ENCODE measurements around the gene RAB11A. TPM values are rescaled to one million over a fixed set of nuclear protein-coding genes. Genes with fewer than 3 reads are reported as not detected.

The RAB11A gene
- total and polyA plus RNA-seq, 9 of the 15 experiments (the other 6 are each of a cell fraction or from before 2014, with no cell fraction given): 129 to 369 (median 245) TPM

DNA sequence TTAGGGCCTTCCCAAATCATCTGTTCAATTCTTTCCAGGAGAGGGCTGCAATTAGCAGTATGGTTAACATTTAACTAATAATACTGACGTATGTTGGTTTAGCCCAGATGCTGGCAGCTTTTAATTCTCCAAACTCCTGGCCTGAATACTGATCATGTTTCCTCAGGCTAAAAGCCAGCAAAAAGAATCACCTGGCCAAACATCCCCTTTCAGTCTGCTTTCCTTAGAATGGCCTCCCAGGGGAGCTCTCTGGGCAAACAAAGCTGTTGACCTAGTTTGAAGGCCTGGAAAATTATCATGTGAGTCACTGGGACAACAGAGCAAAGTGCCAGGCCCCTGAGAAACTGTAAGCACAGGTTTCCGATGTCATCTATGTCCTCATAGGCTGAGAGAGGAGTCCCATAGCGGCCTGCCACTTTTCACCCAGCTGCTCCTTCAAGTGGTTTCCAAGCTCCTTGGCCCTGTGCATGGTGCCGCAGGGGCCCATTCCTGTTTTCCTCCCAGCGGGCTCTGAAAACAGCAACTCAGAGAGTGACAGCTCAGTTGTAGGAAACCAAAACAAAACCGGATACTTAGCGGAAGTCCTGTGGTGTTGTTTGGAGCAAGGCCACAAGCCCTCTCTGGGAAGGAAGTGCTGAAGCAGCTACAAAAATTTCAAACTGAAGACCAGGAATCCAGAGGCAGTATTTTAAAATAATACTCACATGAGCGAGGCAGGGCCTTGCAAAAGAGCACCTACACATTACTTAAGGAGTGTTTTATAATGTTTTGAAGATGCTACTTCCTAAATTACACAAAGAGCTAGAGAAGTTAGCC lies 36.5 kb upstream of the RAB11A start (continued):
- TF ChIP-seq, protein P1, sequence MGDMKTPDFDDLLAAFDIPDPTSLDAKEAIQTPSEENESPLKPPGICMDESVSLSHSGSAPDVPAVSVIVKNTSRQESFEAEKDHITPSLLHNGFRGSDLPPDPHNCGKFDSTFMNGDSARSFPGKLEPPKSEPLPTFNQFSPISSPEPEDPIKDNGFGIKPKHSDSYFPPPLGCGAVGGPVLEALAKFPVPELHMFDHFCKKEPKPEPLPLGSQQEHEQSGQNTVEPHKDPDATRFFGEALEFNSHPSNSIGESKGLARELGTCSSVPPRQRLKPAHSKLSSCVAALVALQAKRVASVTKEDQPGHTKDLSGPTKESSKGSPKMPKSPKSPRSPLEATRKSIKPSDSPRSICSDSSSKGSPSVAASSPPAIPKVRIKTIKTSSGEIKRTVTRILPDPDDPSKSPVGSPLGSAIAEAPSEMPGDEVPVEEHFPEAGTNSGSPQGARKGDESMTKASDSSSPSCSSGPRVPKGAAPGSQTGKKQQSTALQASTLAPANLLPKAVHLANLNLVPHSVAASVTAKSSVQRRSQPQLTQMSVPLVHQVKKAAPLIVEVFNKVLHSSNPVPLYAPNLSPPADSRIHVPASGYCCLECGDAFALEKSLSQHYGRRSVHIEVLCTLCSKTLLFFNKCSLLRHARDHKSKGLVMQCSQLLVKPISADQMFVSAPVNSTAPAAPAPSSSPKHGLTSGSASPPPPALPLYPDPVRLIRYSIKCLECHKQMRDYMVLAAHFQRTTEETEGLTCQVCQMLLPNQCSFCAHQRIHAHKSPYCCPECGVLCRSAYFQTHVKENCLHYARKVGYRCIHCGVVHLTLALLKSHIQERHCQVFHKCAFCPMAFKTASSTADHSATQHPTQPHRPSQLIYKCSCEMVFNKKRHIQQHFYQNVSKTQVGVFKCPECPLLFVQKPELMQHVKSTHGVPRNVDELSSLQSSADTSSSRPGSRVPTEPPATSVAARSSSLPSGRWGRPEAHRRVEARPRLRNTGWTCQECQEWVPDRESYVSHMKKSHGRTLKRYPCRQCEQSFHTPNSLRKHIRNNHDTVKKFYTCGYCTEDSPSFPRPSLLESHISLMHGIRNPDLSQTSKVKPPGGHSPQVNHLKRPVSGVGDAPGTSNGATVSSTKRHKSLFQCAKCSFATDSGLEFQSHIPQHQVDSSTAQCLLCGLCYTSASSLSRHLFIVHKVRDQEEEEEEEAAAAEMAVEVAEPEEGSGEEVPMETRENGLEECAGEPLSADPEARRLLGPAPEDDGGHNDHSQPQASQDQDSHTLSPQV (IDR thresholded peaks at IDR 0.05): peak; percentile 98
- TF ChIP-seq, protein P2, sequence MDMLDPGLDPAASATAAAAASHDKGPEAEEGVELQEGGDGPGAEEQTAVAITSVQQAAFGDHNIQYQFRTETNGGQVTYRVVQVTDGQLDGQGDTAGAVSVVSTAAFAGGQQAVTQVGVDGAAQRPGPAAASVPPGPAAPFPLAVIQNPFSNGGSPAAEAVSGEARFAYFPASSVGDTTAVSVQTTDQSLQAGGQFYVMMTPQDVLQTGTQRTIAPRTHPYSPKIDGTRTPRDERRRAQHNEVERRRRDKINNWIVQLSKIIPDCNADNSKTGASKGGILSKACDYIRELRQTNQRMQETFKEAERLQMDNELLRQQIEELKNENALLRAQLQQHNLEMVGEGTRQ (CRISPR knock-in tag; IDR thresholded peaks at IDR 0.05): no peak
- no peak for TF ChIP-seq ZNF507 (tag; conservative IDR thresholded peaks at IDR 0.05)
- TF ChIP-seq, protein P3, sequence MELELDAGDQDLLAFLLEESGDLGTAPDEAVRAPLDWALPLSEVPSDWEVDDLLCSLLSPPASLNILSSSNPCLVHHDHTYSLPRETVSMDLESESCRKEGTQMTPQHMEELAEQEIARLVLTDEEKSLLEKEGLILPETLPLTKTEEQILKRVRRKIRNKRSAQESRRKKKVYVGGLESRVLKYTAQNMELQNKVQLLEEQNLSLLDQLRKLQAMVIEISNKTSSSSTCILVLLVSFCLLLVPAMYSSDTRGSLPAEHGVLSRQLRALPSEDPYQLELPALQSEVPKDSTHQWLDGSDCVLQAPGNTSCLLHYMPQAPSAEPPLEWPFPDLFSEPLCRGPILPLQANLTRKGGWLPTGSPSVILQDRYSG (tag; conservative IDR thresholded peaks at IDR 0.05; ENCODE audit: low read depth): peak; percentile 90
- TF ChIP-seq RCOR1 (IDR thresholded peaks at IDR 0.05; ENCODE audit: borderline replicate concordance in 1 of 2, low read depth in 2 of 2, low read length in 2 of 2): peak in 1 of 2 experiments; percentile 37; a peak in 1 of 4 replicates
- no peak for TF ChIP-seq RFX5 (IDR thresholded peaks at IDR 0.05; ENCODE audit: low read depth, low read length)
- no peak for TF ChIP-seq OTX1 (CRISPR knock-in tag; IDR thresholded peaks at IDR 0.05)
- TF ChIP-seq GATA2 (CRISPR knock-in tag; IDR thresholded peaks at IDR 0.05): no peak
- TF ChIP-seq ZNF217 (CRISPR knock-in tag; IDR thresholded peaks at IDR 0.05): no peak
- TF ChIP-seq, protein P4, sequence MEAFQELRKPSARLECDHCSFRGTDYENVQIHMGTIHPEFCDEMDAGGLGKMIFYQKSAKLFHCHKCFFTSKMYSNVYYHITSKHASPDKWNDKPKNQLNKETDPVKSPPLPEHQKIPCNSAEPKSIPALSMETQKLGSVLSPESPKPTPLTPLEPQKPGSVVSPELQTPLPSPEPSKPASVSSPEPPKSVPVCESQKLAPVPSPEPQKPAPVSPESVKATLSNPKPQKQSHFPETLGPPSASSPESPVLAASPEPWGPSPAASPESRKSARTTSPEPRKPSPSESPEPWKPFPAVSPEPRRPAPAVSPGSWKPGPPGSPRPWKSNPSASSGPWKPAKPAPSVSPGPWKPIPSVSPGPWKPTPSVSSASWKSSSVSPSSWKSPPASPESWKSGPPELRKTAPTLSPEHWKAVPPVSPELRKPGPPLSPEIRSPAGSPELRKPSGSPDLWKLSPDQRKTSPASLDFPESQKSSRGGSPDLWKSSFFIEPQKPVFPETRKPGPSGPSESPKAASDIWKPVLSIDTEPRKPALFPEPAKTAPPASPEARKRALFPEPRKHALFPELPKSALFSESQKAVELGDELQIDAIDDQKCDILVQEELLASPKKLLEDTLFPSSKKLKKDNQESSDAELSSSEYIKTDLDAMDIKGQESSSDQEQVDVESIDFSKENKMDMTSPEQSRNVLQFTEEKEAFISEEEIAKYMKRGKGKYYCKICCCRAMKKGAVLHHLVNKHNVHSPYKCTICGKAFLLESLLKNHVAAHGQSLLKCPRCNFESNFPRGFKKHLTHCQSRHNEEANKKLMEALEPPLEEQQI (IDR thresholded peaks at IDR 0.05): no peak
- no peak for TF ChIP-seq STAT5B (CRISPR knock-in tag; IDR thresholded peaks at IDR 0.05)
- no peak for TF ChIP-seq TRIM28 (IDR thresholded peaks at IDR 0.05)
- no peak for TF ChIP-seq POLR3G (IDR thresholded peaks at IDR 0.05; ENCODE audit: extremely low read depth, insufficient read length, insufficient replicate concordance)
- TF ChIP-seq CREB1 (IDR thresholded peaks at IDR 0.05): no peak
- no peak for TF ChIP-seq CREB1 (CRISPR knock-in tag; IDR thresholded peaks at IDR 0.05)
- TF ChIP-seq SAFB2 (IDR thresholded peaks at IDR 0.05; ENCODE audit: borderline replicate concordance, low read depth, low read length, severe bottlenecking): no peak
- TF ChIP-seq LCOR (CRISPR knock-in tag; IDR thresholded peaks at IDR 0.05): no peak
- no peak for TF ChIP-seq ZNF274 (IDR thresholded peaks at IDR 0.05; ENCODE audit: borderline replicate concordance, low read depth, low read length)
- no peak for TF ChIP-seq NR2F6 (CRISPR knock-in tag; IDR thresholded peaks at IDR 0.05)
- TF ChIP-seq ARHGAP35 (IDR thresholded peaks at IDR 0.05; ENCODE audit: partially characterized antibody): no peak
- TF ChIP-seq MCM2 (IDR thresholded peaks at IDR 0.05; ENCODE audit: low read depth): no peak

All from K562 (cell line).